NB4 (cell line): ENCODE results near the gene NYNRIN.

Source experiments
- CTCF ChIP-seq: IDR thresholded peaks from one replicate; pipeline ENCODE4 v1.5.1; 2012; ENCODE audit warnings: low read depth, low read length
- MAX ChIP-seq: IDR thresholded peaks from 2 replicates; pipeline ENCODE4 v1.6.1; 2011; ENCODE audit warnings: low read depth, low read length
- MYC ChIP-seq: IDR thresholded peaks from 2 replicates; pipeline ENCODE4 v1.6.1; 2011; ENCODE audit warnings: low read depth, low read length
- POLR2A ChIP-seq: IDR thresholded peaks from 2 replicates; pipeline ENCODE4 v1.6.1; 2011; ENCODE audit warnings: mild to moderate bottlenecking; ENCODE audit not compliant: insufficient read length; ENCODE audit errors: extremely low read depth

- no peak for TF ChIP-seq POLR2A
- TF ChIP-seq CTCF: no peak
- TF ChIP-seq MAX: no peak
- no peak for TF ChIP-seq MYC
Measured at GRCh38 chr14:24425704-24426103, 26.9 kb downstream of the NYNRIN start.
